B cell (primary cell): ENCODE results near the gene CCDC187. TPM values are rescaled to one million over a fixed set of nuclear protein-coding genes. Genes with fewer than 3 reads are reported as not detected.

Experiments
- ATAC-seq: fragments of 200-7000 bp; cut with Tn5 transposase; one replicate; pipeline ENCODE4 v1.10.0; 2021; ENCODE audit warnings: low read depth, mild to moderate bottlenecking, moderate number of reproducible peaks, moderate library complexity
- CTCF ChIA-PET: fragments of 350-600 bp; sonication (Branson Sonifier 250); formaldehyde crosslinking; loops from one replicate; lab custom pipeline; 2021; ENCODE audit warnings: antibody characterized with exemption, inconsistent platforms; lab: Charles Lee
- POLR2A ChIA-PET: fragments of 350-600 bp; sonication (Branson Sonifier 250); formaldehyde crosslinking; loops from one replicate; lab custom pipeline; 2021; ENCODE audit warnings: antibody characterized with exemption; lab: Charles Lee
- DNase-seq: peaks from one replicate; pipeline ENCODE4 v3.0.0; 2013
- H2AFZ ChIP-seq: 2 replicates; pipeline ENCODE4 v1.6.1; 2012; ENCODE audit warnings: mild to moderate bottlenecking, low read depth, low read length; ENCODE audit not compliant: insufficient read depth, poor library complexity, severe bottlenecking
- H3K27ac ChIP-seq, 2 donors: 1 replicate in 1 of 2; 2 replicates in 1 of 2; pipeline ENCODE4 v1.5.1; 2012 to 2013; ENCODE audit warnings: low read length in 2 of 2, mild to moderate bottlenecking in 2 of 2, moderate library complexity in 1 of 2
- H3K27me3 ChIP-seq, 4 experiments: fragments of 200-600 bp in 1 of 4; sonication (generic) in 1 of 4; replicated peaks in 1 of 4; 1 replicate in 2 of 4; 2 replicates in 2 of 4; pipeline versions ENCODE4 v1.6.1 to v1.7.0; 2013 to 2016; ENCODE audit warnings: low read length in 3 of 4, mild to moderate bottlenecking in 2 of 4, mixed read lengths in 1 of 4, moderate library complexity in 1 of 4; ENCODE audit not compliant: insufficient read depth in 4 of 4, control insufficient read depth in 3 of 4; ENCODE audit errors: control extremely low read depth in 1 of 4
- H3K36me3 ChIP-seq, 2 experiments: replicated peaks in 1 of 2; 1 replicate in 1 of 2; 2 replicates in 1 of 2; pipeline versions ENCODE4 v1.6.1 to v1.7.1; 2013; ENCODE audit warnings: low read length in 1 of 2; ENCODE audit not compliant: insufficient read depth in 2 of 2, control insufficient read depth in 1 of 2; ENCODE audit errors: control extremely low read depth in 1 of 2, extremely low read depth in 1 of 2
- H3K4me1 ChIP-seq, 2 donors: fragments of 200-600 bp in 1 of 2; sonication (generic) in 1 of 2; 1 replicate in 1 of 2; 2 replicates in 1 of 2; pipeline versions ENCODE4 v1.5.1 to v1.6.1; 2013 to 2017; ENCODE audit warnings: low read length in 2 of 2; ENCODE audit not compliant: control insufficient read depth in 2 of 2, insufficient read depth in 2 of 2
- H3K4me2 ChIP-seq: replicated peaks from 2 replicates; pipeline ENCODE3; 2012; ENCODE audit warnings: mild to moderate bottlenecking, low read depth, low read length; ENCODE audit not compliant: poor library complexity, severe bottlenecking
- H3K4me3 ChIP-seq, 5 experiments: fragments of 200-600 bp in 1 of 5; sonication (generic) in 1 of 5; 1 replicate in 3 of 5; 2 replicates in 2 of 5; pipeline versions ENCODE4 v1.5.1 to v1.7.0; 2011 to 2016; ENCODE audit warnings: low read length in 4 of 5, mild to moderate bottlenecking in 4 of 5, low read depth in 2 of 5, control low read depth in 1 of 5, moderate library complexity in 1 of 5; ENCODE audit not compliant: insufficient read depth in 1 of 5; ENCODE audit errors: control extremely low read depth in 1 of 5, extremely low read depth in 1 of 5
- H3K79me2 ChIP-seq: fragments of 200-600 bp; sonication (generic); one replicate; pipeline ENCODE4 v1.6.0; 2016; ENCODE audit warnings: low read length; ENCODE audit not compliant: control insufficient read depth, insufficient read depth
- H3K9ac ChIP-seq: fragments of 200-600 bp; sonication (generic); 2 replicates; pipeline ENCODE4 v1.6.1; 2017; ENCODE audit warnings: mild to moderate bottlenecking, low read length, moderate library complexity
- H3K9me3 ChIP-seq, 3 donors: one replicate each; pipeline versions ENCODE4 v1.6.1 to v1.7.1; 2013; ENCODE audit warnings: low read length in 2 of 3; ENCODE audit not compliant: control insufficient read depth in 2 of 3, insufficient read depth in 1 of 3; ENCODE audit errors: control extremely low read depth in 1 of 3
- H4K20me1 ChIP-seq: 2 replicates; pipeline ENCODE4 v1.6.0; 2012; ENCODE audit warnings: mild to moderate bottlenecking, low read length; ENCODE audit not compliant: insufficient read depth, control insufficient read depth, poor library complexity, severe bottlenecking
- H3K27ac Mint-ChIP-seq: one replicate; pipeline ENCODE4 v1.8.0; 2021; ENCODE audit warnings: mixed read lengths
- H3K27me3 Mint-ChIP-seq: one replicate; pipeline ENCODE4 v1.8.0; 2021; ENCODE audit warnings: mixed read lengths
- H3K4me1 Mint-ChIP-seq: one replicate; pipeline ENCODE4 v1.8.0; 2021; ENCODE audit warnings: mixed read lengths
- H3K4me3 Mint-ChIP-seq: one replicate; pipeline ENCODE4 v1.8.0; 2021; ENCODE audit warnings: mixed read lengths
- H3K9me3 Mint-ChIP-seq: one replicate; pipeline ENCODE4 v1.8.0; 2022; ENCODE audit warnings: mixed read lengths; ENCODE audit not compliant: insufficient read depth
- CTCF ChIP-seq: fragments of 200-600 bp; IDR thresholded peaks from one replicate; pipeline ENCODE4 v1.8.0; 2022; ENCODE audit warnings: antibody characterized with exemption, mild to moderate bottlenecking
- EZH2 ChIP-seq: IDR thresholded peaks from 2 replicates; pipeline ENCODE4 v1.6.1; 2012; ENCODE audit warnings: borderline replicate concordance, low read depth, mild to moderate bottlenecking, moderate library complexity, low read length; ENCODE audit not compliant: insufficient read depth, poor library complexity, severe bottlenecking
- WGBS: methylation state at CpG from one replicate; pipeline ENCODE4 v1.1.5; 2013; ENCODE audit warnings: missing lambda C conversion rate; ENCODE audit not compliant: insufficient coverage; 5-methylcytosine and 5-hydroxymethylcytosine counted together
- intact Hi-C: fragments of 100-400 bp; cut with micrococcal nuclease; formaldehyde crosslinking; loops from one replicate; pipeline ENCODE4 v1.10.0; 2022
- polyA plus RNA-seq: library from polyadenylated mRNA; depleted of rRNA; stranded (reverse); fragments of >200 nt; gene quantifications from 2 replicates; pipeline ENCODE4 v1.2.3, GENCODE V29; 2012
- total RNA-seq, 2 donors: library from RNA; stranded (reverse); fragments of 120-200 nt in 1 of 2; gene quantifications; 1 replicate in 1 of 2; 2 replicates in 1 of 2; pipeline versions ENCODE4 v1.2.3 to v1.2.4, GENCODE V29; 2013 to 2022

CCDC187 gene
- total and polyA plus RNA-seq, 2 donors (not counting 1 experiment from before 2014, with no cell fraction given) = 1.5 to 7.6 TPM

DNA sequence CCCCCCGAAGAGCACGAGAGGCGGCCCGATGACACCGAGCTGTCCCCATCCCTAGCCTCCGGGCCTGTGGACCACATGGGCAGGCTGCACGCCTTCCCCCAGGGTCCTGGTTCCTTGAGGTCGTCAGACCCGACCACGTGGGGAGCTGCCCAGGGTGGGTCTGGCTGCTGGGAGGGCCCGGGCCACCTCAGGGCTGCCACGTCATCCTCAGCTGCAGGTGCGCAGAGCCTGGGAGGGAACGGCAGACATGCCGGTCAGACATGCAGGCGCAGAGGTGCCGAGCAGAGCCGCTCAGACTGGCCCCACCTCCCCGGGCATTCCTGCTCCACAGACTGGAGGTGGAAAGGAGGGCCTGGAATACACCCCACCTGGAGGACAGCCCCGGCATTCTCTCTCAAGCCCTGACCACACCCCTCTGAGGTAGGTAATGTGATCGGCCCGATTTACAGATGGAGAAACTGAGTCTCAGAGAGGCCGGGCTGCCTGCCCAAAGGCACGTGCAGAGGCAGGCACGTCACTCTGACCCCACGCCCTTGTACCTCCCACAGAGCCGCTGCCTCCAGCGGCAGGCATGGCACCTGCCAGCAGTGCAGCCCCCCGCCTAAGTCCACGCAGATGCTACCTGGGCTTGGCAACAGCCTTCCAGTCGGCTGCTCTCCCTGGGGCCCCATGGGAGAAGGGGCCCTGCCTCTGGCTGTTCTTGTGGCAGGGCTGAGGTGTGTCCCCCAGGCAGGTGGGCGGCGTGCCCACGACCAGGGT is 649 bp downstream of the CCDC187 start:
- H3K27me3 ChIP-seq = peaks cover 0 to 3% (median 0%) of the 10 kb centered on the region in 4 experiments
- no peaks in the 10 kb centered on the region for H4K20me1 ChIP-seq
- ChIA-PET POLR2A (interaction anchor here (0.6 kb wide), 1 partner anchor 60 kb away, joined by 3 read pairs; no protein-coding TSS in a partner anchor), CTCF (no interaction called here)
- H3K9ac ChIP-seq = no peak overlapping the region
- no peaks in the 10 kb centered on the region for H3K9me3 ChIP-seq
- no peak overlapping the region for H3K27ac ChIP-seq
- DNase-seq = no peak
- TF ChIP-seq CTCF (no peak), EZH2 (no peak)
- H3K4me3 ChIP-seq = no peak overlapping the region
- Mint-ChIP-seq H3K4me3 (no peak overlapping the region), H3K27me3 (no peaks in the 10 kb centered on the region), H3K9me3 (no peaks in the 10 kb centered on the region), H3K27ac (no peak overlapping the region), H3K4me1 (peaks cover 3% of the 10 kb centered on the region)
- H3K4me2 ChIP-seq = no peak overlapping the region
- intact Hi-C loops = no loop called here
- ATAC-seq = no peak
- no peaks in the 10 kb centered on the region for H3K79me2 ChIP-seq
- peaks cover 23 to 26% of the 10 kb centered on the region in 2 donors for H3K4me1 ChIP-seq
- WGBS = 92% methylated on average over 28 of the region's 34 CpGs
- H3K36me3 ChIP-seq = no peaks in the 10 kb centered on the region
- H2AFZ ChIP-seq = no peak overlapping the region

- Histone ChIP-seq H3K79me2 (no peaks in the 10 kb centered on the region), H2AFZ (no peak overlapping the region), H3K27ac (no peak overlapping the region), H3K4me1 (peaks cover 18% of the 10 kb centered on the region in 2 donors), H3K9me3 (no peaks in the 10 kb centered on the region), H3K4me3 (no peak overlapping the region), H3K4me2 (no peak overlapping the region), H3K9ac (no peak overlapping the region), H4K20me1 (no peaks in the 10 kb centered on the region), H3K27me3 (no peaks in the 10 kb centered on the region), H3K36me3 (no peaks in the 10 kb centered on the region)
- CTCF ChIA-PET = no interaction called here
- no peak overlapping the region for H3K4me3 Mint-ChIP-seq
- no peak overlapping the region for H3K27ac Mint-ChIP-seq
- no peak for ATAC-seq
- no peaks in the 10 kb centered on the region for H3K9me3 Mint-ChIP-seq
- intact Hi-C loops = no loop called here
- TF ChIP-seq CTCF (no peak), EZH2 (no peak)
- 95% methylated on average over 12 of the region's 12 CpGs for whole genome bisulfite sequencing
- POLR2A ChIA-PET = interaction anchor here (0.6 kb wide), 1 partner anchor 60 kb away, joined by 3 read pairs; no protein-coding TSS in a partner anchor
- peaks cover 3% of the 10 kb centered on the region for H3K4me1 Mint-ChIP-seq
- H3K27me3 Mint-ChIP-seq = no peaks in the 10 kb centered on the region
- no peak for DNase-seq
Measured at GRCh38 chr9:136302527-136302926, 1.4 kb downstream of the CCDC187 start.
